HEK293T (cell line): ENCODE results near the gene CHRNA3.
A peak's percentile ranks its signal among the peaks of the same experiment; 100 is the strongest.

Experiments used
- CTCF ChIA-PET: fragments of 350-600 bp; formaldehyde crosslinking; extraction: SDS; loops from one replicate; lab custom pipeline; 2021; ENCODE audit warnings: antibody characterized with exemption, inconsistent platforms; lab: Yijun Ruan, JAX
- POLR2A ChIA-PET: fragments of 350-600 bp; formaldehyde crosslinking; extraction: SDS; loops from one replicate; lab custom pipeline; 2020; ENCODE audit warnings: antibody characterized with exemption, inconsistent platforms; lab: Yijun Ruan, JAX
- DNase-seq: peaks from one replicate; pipeline ENCODE4 v3.0.0; 2012; ENCODE audit warnings: mixed read lengths; ENCODE audit errors: extremely low spot score
- ARNT ChIP-seq: fragments of 450-650 bp; IDR thresholded peaks from 2 replicates; pipeline ENCODE4 v1.6.1; 2017; ENCODE audit warnings: mild to moderate bottlenecking
- BHLHE40 ChIP-seq: fragments of 450-650 bp; IDR thresholded peaks from 2 replicates; pipeline ENCODE4 v1.6.1; 2016; ENCODE audit warnings: mild to moderate bottlenecking, moderate library complexity, borderline replicate concordance
- CTBP1 ChIP-seq: fragments of 450-650 bp; IDR thresholded peaks from 2 replicates; pipeline ENCODE4 v1.6.1; 2016; ENCODE audit warnings: borderline replicate concordance
- ELF4 ChIP-seq: fragments of 450-650 bp; IDR thresholded peaks from 2 replicates; pipeline ENCODE4 v1.6.1; 2017; ENCODE audit warnings: antibody characterized with exemption
- FOXA1 ChIP-seq: fragments of 450-650 bp; IDR thresholded peaks from 2 replicates; pipeline ENCODE4 v1.6.1; 2016; ENCODE audit warnings: mild to moderate bottlenecking
- FOXK2 ChIP-seq: fragments of 450-650 bp; IDR thresholded peaks from 2 replicates; pipeline ENCODE4 v1.6.1; 2016; ENCODE audit warnings: mild to moderate bottlenecking
- FOXM1 ChIP-seq: fragments of 450-650 bp; IDR thresholded peaks from 2 replicates; pipeline ENCODE4 v1.6.1; 2017; ENCODE audit warnings: mild to moderate bottlenecking, borderline replicate concordance
- HDGF ChIP-seq: fragments of 450-650 bp; IDR thresholded peaks from 2 replicates; pipeline ENCODE4 v1.6.1; 2017; ENCODE audit warnings: antibody characterized with exemption, borderline replicate concordance
- L3MBTL2 ChIP-seq: fragments of 450-650 bp; conservative IDR thresholded peaks from 2 replicates; pipeline ENCODE4 v1.6.1; 2016; ENCODE audit warnings: mild to moderate bottlenecking
- LEF1 ChIP-seq: fragments of 450-650 bp; IDR thresholded peaks from 2 replicates; pipeline ENCODE4 v1.6.1; 2017; ENCODE audit warnings: mild to moderate bottlenecking, borderline replicate concordance
- NFRKB ChIP-seq: fragments of 450-650 bp; IDR thresholded peaks from 2 replicates; pipeline ENCODE4 v1.6.1; 2016; ENCODE audit warnings: mild to moderate bottlenecking, moderate library complexity
- PKNOX1 ChIP-seq: fragments of 450-650 bp; IDR thresholded peaks from 2 replicates; pipeline ENCODE4 v1.6.1; 2016
- SP1 ChIP-seq: fragments of 450-650 bp; IDR thresholded peaks from 2 replicates; pipeline ENCODE4 v1.6.1; 2017
- SUZ12 ChIP-seq: fragments of 450-650 bp; IDR thresholded peaks from 2 replicates; pipeline ENCODE4 v1.6.1; 2016; ENCODE audit warnings: mild to moderate bottlenecking
- TARDBP ChIP-seq: fragments of 450-650 bp; IDR thresholded peaks from 2 replicates; pipeline ENCODE4 v1.6.1; 2016
- ZNF384 ChIP-seq: fragments of 450-650 bp; IDR thresholded peaks from 2 replicates; pipeline ENCODE4 v1.6.1; 2016

CHRNA3 gene

GRCh38 chr15:78623786-78624497 lies 3.1 kb upstream of the CHRNA3 start:
- POLR2A ChIA-PET = interaction anchor here (0.7 kb wide), 1 partner anchor 325 kb away, joined by 3 read pairs; the partner anchor contains the start of gene SKIC8
- TF ChIP-seq FOXK2 (no peak), PKNOX1 (no peak), ARNT (no peak), ELF4 (no peak), HDGF (no peak), FOXA1 (no peak), SP1 (no peak), BHLHE40 (no peak), NFRKB (no peak), ZNF384 (no peak), TARDBP (no peak), SUZ12 (no peak)
- CTCF ChIA-PET = interaction anchor here (1.0 kb wide), 1 partner anchor 11 kb away, joined by 3 read pairs; no protein-coding TSS in a partner anchor
- no peak for DNase-seq

DNA sequence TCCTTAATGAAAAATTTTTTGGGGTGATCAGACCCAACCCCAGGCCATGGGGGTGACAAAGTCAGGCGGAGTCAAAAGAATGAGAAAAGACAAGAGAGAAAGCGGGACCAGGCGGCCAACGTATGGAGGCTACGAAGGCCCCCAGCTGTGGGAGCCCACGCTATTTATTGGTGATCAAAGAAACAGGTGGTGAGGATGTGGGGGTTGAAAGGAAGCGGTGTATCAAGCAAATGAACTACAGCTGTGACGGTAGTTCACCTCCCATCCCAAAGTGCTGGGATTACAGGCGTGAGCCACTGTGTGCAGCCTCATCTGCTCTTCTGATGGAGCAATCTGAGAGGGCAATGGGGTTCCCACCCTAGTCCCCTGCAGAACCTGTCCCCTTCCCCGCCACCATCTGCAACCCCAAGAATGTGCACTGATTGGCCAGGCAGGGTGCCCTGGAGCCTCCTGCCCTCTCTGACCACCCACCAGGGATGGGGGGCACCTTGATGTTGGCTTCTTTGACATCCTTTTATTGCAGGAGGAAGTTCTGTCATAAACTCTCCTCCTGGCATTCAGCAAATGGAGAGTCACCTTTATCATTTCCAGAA lies 1.1 kb upstream of the CHRNA3 start:
- no peak for DNase-seq
- no peak for TF ChIP-seq L3MBTL2
- no peak for TF ChIP-seq TARDBP
- TF ChIP-seq ZNF384 = no peak
- TF ChIP-seq LEF1 = no peak
- no peak for TF ChIP-seq CTBP1
- TF ChIP-seq FOXM1 = no peak
- TF ChIP-seq ARNT = no peak
- POLR2A ChIA-PET = no interaction called here
- CTCF ChIA-PET = no interaction called here

- ChIA-PET POLR2A (interaction anchor here (0.9 to 1.3 kb wide), 2 partner anchors 80 to 321 kb away, joined by 3 read pairs; partner anchors contain the start of genes PSMA4 and SKIC8), CTCF (interaction anchor here (0.5 to 0.6 kb wide), 3 partner anchors 19 to 112 kb away, joined by 3 to 4 read pairs (median 3); partner anchors contain the start of gene HYKK)
- TF ChIP-seq CTBP1 (no peak), L3MBTL2 (peak; percentile 71)
- peak; percentile 77 for DNase-seq
These were observed 722 bp downstream of the CHRNA3 start for GRCh38 chr15:78620021-78620526.

- POLR2A ChIA-PET = interaction anchor here (0.9 kb wide), 2 partner anchors 54 to 320 kb away, joined by 3 to 4 read pairs; partner anchors contain the start of genes CHRNA5 and SKIC8
- DNase-seq = no peak
- CTCF ChIA-PET = interaction anchor here (0.5 to 1.0 kb wide), 5 partner anchors 32 to 132 kb away, joined by 3 to 4 read pairs (median 3); partner anchors contain the start of gene HYKK
These were observed 1.5 kb downstream of the CHRNA3 start for GRCh38 chr15:78619022-78619950.

GRCh38 chr15:78618490-78618934 lies 2.3 kb downstream of the CHRNA3 start:
- DNase-seq = peak; percentile 83
- CTCF ChIA-PET = interaction anchor here (0.7 to 1.0 kb wide), 2 partner anchors 111 to 132 kb away, joined by 3 to 4 read pairs; partner anchors contain the start of gene HYKK
- POLR2A ChIA-PET = interaction anchor here (0.9 kb wide), 1 partner anchor 53 kb away, joined by 4 read pairs; the partner anchor contains the start of gene CHRNA5

More at GRCh38 chr15:78619022-78619950, 1.5 kb downstream of the CHRNA3 start:
- no peak for TF ChIP-seq FOXM1

More at GRCh38 chr15:78618490-78618934, 2.3 kb downstream of the CHRNA3 start:
- TF ChIP-seq SP1 = no peak
- no peak for TF ChIP-seq FOXA1
- TF ChIP-seq CTBP1 = no peak
- no peak for TF ChIP-seq ZNF384
- no peak for TF ChIP-seq L3MBTL2
- TF ChIP-seq HDGF = no peak
- no peak for TF ChIP-seq LEF1
- no peak for TF ChIP-seq PKNOX1
- TF ChIP-seq ARNT = no peak
- no peak for TF ChIP-seq TARDBP
- TF ChIP-seq BHLHE40 = no peak
- TF ChIP-seq FOXK2 = no peak
- no peak for TF ChIP-seq SUZ12
- TF ChIP-seq NFRKB = no peak
- TF ChIP-seq ELF4 = no peak
- TF ChIP-seq FOXM1 = no peak
